8988T (cell line): Measurements from ENCODE around the gene NADSYN1.
A peak's percentile ranks its signal among the peaks of the same experiment; 100 is the strongest.
"Not testable (repeated sequence)": the region's sequence is repeated elsewhere in the genome, so short reads cannot be mapped to it uniquely, and the experiment has no call there.

Experiments used
- DNase-seq: peaks from one replicate; pipeline ENCODE4 v3.0.0; 2011

The NADSYN1 gene

DNA sequence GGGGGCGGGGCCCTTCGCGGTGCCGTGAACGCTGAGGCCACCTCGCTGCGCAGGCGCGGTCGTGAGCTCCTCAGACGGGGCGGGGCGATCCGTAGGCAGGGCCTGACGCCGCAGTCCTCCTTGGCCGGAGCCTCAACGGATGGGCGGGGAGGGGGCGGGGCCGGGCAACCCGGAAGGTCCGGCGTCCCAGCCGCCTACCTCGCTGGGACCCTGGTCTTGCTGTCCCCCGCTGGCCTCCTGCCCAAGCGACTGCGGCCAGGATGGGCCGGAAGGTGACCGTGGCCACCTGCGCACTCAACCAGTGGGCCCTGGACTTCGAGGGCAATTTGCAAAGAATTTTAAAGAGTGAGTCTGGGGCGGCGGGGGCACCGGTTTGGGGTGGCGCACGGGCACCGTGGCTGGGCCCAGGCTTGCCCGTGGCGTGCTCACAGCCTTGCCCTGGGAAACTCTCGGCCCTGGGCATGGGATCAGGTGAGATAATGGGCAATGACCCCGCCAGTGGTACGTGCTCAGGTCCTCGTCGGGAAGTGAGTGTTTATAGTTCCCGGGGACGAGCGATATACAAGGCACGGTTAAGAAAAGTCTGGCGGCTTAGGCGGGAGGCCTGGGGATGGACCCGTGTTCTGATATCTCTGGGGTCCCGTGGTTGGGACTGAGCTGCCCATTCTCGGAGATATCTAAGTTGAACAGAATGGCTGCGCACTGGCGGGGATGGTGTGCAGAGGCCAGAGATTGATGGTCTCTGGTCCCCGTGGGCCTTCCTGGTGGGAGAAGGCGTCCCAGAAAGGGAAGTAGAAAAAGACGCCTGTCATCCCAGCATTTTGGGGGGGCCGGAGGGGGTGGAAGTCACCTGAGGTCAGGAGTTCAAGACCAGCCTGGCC lies at the start of gene NADSYN1:
Gene NADSYN1, plus strand, starts transcription at position 167 of the 881 bp plus-strand sequence. Its CDS starts 94 bp downstream, at position 261.
- peak; percentile 95 for DNase-seq

DNA sequence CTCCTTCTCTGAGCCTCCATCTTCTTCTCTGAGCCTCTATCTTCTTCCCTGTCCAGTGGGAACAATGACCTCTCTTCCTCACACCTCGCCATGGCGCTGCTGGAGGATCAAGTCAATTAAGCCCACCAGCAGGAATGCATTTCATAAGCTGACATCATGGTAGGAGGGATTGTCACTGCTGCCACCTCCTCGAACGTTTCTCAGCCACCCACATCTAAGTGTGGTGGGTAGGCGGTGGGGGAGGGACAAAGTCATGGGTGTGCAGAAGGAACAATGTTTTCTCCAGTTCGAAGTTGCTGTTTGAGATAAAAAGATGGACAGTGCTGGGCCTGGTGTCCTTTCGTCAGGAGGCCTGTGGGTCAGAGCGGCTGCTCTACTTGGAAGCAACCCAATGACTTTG lies 48.8 kb upstream of the NADSYN1 start:
- DNase-seq = no peak

DNA sequence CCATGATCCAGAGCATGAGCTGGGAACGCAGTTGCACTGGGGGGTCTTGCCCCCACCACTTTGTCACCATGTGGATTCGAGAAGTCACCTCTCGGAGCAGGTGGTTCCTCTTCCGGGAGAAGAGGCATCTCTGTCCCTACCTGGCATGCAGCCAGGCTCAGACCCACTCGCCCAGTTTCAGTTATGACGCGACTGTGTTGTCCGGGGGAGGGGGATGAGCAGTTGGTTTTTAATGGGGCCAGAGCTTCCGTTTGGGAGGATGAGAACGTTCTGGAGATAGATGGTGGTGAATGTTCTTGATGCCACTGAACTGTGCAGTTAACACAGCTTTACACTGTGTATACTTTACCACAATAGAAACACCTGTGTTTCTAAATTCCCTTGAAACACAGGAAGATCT lies 46.3 kb upstream of the NADSYN1 start:
- DNase-seq = no peak

DNA sequence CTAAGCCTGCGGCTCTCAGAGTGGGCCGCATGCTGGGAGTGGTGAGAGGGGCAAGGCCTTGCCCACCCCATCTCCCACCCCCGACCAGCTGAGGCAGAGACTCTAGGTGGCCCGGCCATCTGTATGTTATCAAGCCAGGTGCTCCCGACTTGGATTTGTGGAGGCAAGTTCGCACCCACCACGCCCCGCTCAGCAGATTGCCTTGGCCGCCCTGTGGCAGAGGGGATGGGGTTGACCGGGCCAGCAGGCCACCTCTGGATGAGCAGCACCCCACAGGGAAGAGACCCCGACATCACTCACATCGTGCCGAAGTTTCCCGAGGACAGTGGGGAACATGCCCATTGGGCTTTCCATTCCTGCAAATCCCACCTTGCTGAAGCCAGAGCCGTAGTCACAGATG lies 45.6 kb upstream of the NADSYN1 start:
- no peak for DNase-seq

DNA sequence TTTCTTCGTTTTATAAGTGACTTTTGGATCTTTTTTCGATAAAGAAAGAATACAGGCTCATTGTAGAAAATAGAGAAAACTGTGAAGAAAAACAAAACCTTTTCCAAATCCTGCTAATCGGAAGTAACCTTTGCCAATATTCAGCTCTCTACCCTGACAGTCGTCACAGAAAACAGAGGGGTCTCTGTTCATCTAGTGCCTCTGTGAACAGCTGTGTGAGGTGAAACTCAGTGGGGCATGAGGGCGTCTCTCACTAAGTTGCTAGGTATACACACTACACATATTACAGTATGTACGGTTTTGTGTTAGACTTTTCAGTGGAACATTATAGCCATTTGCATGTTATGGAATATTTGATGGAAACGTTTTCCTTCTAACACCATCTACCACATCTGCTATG lies 44.2 kb upstream of the NADSYN1 start:
- no peak for DNase-seq

DNA sequence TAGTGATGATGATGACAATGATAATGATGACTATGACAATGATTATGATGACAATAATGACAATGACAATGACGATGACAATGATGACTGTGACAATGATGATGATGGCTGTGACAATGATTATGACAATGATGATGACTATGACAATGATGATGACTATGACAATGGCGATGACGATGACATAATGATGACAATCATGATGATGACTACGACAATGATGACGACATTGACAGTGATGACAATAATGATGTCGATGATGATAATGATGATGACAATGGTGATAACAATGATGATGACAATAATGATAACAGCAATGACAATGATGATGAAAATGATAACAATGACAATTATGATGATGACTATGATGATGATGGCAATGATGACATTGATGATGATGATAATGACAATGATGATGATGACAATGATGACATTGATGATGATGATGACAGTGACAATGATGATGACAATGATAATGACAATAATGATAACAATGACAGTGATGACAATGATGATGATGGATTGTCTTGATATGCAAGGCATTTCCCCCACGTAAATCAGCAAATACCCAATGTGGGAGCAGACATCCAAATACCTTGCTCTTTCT lies 42.5 kb upstream of the NADSYN1 start:
- no peak for DNase-seq

DNA sequence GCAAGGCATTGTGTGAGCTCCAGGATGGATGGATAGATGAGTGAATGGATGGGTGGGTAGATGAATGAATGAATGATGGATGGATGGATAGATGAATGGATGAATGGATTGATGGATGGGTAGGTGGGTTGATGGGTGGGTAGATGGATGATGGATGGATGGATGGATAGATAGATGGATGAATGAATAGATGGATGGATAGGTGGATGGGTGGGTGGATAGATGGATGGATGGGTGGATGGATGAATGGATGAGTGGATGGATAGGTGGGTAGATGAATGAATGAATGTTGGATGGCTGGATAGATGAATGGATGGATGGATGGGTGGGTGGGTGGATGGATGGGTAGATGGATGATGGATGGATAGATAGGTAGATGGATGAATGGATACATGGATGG lies 38.4 kb upstream of the NADSYN1 start:
- no peak for DNase-seq

DNA sequence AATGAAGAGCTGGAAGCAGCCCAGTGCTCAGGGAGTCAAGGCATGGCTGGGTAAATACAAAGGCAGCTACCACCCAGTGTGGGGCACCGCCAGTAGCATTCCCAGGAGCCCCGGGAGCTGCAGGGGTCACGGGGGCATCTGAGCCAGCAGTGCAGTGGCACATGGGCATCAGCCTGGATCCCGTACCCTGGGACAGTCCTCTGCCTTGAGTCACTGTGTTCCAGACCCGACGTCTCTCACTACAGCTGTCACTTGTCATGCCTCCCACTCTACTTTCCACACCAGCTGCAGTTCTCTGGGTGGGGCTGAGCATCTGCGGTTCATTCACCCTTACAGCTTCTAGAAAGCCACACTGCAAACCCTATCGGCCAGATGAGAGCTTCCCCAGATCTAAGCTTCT lies 34.4 kb upstream of the NADSYN1 start:
- DNase-seq = no peak

DNA sequence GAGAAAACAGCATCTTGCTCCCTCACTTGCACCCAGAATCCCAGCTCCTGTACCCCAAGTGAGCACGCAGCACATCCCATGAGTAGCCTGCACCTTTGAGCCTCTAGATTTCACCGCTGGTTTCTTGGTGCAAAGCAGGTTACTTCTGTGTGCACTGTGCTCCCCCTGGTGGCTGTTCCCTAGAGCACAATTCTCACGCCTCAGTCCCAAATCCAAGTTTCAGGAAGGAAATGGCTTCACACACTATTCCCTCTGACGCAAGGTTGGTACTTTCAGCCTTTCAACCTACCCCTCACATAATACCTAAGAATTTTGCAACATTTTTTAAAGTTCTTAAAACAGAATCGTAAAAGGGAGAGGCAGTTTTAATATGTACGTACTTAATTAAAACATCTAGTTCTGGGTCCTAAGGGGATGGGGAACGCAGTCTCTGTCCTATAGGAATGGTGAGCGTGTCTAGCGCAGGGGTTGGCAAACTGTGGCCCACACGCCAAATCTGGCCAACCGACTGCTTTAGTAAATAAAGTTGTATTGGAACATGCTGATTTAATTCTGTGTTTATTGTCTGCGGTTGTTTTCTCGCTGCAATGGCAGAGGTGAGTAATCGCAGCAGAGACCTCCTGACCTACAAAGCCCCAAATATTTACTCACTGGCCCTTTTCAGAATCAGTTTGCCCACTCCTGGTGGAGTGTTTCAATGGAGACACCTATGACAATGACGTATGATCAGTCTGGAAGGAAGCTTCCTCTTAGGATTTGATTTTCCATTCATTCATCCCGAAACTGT lies 32.4 kb upstream of the NADSYN1 start:
- peak; percentile 65 for DNase-seq

DNA sequence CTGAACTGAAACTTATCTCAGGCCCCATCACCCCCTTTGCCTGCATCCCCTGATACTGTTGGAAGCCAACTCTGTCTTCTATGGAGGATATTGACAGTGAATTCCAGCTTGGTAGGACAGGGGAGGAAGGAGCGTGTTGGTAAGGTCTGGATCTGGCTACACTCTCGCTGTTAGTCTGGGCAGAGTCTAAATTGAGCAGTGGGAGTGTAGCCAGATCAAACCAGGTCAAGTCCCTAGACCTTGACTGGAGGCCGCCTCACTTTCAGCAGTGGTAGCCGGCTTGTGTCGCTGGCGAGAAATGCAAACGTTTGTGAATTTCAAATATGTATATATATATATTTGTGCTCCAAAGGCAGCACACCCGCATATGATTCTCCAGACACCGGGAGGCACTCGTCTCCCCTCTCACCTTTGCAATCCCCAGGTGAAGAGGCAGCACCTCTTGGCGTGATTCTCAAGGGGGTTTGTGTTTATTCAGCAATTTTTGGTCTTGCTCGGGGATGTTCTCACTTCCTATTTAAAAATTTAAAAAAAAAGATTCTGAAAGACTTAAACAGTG lies 31.5 kb upstream of the NADSYN1 start:
- no peak for DNase-seq

DNA sequence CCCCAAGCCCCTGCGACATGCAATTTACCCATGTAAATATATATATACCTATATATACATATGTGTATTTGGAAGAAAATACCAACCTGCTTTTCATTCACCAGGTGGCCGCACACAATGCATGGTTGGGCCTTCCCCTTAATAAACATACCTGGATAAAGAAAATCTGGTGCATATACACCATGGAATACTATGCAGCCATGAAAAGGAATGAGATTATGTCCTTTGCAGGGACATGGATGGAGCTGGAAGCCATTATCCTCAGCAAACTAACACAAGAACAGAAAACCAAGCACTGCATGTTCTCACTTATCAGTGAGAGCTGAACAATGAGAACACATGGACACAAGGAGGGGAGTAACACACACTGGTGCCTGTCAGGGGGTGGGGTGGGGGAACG lies 30.7 kb upstream of the NADSYN1 start:
- not testable (repeated sequence) for DNase-seq

DNA sequence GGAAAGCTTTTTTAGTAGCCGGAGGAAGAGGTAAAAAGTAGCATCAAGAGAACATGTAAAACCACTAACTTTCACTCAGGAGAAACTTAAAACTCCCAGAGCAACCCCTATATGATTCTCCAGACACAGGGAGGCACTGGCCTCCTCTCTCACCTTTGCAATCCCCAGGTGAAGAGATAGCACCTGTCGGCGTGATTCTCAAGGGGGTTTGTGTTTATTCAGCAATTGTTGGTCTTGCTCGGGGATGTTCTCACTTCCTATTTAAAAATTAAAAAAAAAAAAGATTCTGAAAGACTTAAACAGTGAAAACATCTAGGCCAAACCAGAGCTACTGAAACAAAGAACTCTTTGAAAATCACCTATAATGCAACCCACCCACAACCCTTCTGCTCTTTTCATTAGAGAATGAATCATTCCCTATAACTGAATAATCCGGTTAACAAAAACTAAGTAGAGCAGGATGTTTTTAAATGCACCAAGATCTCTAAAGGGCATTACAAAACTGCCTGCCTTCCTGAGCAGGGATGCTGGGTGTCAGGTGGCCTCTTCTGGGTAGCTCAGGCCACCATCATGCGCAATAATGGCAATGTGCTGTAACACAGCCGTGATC lies 29.7 kb upstream of the NADSYN1 start:
- no peak for DNase-seq

DNA sequence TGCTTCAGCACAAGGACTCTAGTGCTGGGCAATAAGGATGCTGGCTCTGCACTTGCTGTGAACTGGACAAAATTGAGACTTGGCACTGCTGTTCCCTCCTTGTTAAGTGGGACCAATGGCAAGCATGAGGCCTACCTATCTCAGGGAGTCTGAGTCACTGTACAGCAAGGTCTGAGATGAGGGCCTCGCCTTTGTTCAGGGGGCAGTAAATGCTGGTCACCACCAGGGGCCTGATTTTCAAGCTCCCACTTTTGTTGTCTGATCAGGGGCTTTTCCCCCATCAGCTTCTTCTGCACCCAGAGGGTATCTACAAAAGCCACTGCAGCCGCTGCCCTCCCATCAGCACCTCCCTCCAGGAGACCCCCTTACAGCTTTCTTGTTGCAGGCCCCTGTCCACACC lies 27.6 kb upstream of the NADSYN1 start:
- DNase-seq = no peak

DNA sequence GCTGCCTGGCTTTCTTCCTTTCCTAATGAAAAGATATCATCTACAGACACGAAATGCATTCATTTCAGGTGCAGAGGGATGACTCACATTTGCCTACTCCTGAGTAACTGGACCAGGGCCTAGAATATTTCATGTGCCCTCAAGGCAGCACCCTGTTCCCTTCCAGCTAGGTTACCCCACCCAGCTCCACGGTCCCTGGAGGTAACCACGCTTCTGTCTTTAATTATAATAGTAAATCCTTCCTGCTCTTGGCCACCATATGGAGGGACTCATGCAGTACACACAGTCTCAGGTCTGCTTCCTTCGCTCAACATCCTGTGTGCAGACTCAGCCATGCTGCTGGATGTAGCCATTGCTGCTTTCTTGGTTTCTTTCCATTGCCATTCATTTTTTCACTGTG lies 27.1 kb upstream of the NADSYN1 start:
- no peak for DNase-seq

DNA sequence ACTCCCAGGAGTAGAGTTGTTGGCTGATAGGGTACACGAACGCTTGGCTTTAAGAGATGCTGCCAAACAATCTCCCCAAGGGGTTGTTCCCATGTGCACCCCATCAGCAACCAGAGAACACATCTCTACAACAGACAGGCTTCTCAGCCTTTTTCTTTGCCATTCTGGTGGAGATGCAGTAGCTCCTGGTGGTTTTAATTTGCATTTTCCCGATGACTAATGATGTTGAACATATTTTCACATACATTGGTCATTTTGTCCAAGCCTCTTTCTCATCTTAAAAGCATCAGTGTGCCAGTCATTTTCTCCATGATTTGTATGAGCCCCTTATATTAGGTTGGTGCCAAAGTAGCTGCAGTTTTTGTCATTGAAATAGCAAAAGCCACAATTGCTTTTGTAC lies 26.6 kb upstream of the NADSYN1 start:
- no peak for DNase-seq

DNA sequence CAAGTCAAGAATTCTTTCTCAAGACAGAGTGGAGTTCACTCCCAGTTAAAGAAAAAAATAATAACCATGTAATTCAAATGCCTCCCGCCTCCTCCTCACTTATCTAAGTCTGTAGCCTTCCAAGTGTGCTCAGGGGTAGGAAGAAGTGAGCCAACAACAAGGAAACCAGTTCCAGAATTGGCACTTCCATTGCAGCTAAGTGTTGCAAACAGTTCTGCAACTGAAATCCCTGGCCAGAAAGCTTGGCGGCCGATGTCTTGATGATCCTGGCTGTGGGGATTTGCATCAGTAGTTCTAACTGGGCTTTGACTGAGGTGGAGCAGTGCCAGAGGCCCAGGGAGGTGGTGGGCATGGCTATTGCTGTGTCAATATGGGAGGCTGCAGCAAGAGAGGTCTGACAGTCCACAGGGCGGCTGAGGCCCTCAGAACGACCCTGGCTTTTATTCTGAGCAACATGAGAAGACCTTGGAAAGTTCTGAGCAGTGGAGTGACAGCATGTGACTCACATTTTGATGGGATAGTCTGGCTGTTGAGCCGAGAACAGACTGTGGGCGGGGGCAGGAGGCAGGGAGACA lies 24.1 kb upstream of the NADSYN1 start:
- no peak for DNase-seq

DNA sequence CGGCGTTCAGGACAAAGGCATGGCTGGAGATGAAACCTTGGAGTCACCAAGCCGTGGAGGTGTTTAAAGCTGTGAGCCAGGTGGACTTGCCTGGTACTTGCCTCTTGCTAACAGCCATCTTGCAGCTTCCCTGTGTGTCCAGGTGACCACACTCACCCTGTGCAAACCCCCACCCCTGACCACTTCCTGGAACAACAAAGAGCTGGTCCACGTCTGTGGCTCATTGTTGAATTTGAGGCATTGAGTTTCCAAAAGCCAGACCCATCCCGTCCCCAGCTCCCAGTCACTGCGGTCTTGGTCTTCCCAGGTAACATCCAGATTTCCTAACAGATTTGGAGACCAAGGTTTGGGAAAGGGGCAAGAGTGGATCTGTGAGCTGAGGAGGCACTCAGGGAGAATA lies 23.3 kb upstream of the NADSYN1 start:
- DNase-seq = no peak

DNA sequence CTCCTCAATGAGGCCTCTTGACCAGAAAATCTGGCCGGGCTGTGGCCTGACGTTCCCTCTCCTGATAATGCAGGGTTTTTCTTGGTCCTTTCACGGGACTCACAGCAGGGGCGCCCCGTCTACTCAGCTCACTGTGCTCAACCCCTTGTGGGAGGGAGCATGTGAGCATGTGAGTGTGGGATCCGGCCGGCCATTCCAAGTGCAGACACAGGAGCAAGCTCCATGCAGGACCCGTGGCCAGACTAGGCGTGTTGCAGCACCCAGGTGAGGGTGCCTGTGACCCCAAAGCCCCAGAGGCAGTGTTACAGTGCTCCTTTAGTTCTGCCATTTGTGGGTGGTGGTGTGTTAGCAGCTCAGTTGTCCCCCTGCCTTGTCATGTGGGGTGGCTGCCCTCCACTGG lies 22.8 kb upstream of the NADSYN1 start:
- DNase-seq = no peak

DNA sequence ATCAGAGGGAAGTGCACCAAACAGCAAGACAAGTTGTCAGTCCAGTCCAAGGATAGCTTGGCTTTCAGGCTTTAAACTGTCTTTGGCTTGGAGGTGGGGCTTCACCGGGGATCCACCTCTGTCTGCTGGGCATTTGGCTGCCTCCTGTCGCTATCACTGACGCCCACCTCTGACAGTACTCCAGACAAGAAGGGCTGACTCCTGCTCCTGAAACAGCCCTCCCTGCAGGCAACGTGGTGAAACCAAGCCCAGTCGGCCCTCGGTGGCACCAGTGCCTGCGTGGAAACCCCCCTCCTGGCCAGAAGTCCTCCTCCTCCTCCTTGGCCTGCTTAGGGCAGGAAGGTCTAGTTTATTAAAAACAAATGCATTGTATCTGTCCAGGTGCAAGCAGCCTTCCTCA lies 21.7 kb upstream of the NADSYN1 start:
- no peak for DNase-seq

DNA sequence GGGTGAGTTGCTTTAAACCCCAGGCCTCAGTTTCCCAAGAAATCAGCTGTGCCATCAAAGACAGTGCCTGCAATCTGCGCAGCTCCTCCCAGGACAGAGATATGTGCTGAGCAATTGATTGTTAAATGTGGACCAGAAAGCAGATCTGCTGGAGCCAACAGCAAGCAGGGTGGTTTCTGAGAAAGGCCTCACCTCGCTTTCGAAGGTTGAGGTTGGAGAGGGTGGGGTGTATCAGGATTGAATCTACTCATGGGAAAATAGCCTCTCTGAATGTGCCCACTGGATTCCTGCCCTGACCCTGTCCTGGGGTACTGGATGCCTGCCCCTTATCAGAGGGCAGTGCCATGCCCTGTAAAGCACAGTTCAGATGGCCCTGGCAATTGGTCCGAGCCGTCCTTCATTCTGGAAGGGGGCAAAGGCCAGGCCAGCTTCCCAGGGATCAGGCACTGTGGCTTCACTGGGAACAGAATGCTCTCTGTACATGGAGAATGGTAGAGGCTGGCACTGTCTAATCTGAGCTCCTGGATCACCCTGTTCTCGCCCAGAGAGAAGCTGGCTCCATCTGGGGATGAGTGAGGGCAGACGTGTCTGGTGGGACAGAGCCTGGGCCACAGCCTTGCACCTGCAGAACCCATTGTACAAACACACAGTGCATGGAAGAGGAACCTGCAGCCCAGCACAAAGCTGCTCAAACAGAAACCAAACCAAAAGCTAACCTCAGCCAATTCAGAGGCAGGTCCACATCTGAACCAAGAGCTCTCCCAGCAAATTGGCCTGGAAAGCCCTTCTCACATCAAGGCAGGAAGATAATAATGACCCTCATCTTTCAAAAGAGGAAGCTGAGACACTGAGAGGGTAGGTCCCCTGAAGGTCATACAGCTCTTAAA lies 20.0 kb upstream of the NADSYN1 start:
- no peak for DNase-seq

DNA sequence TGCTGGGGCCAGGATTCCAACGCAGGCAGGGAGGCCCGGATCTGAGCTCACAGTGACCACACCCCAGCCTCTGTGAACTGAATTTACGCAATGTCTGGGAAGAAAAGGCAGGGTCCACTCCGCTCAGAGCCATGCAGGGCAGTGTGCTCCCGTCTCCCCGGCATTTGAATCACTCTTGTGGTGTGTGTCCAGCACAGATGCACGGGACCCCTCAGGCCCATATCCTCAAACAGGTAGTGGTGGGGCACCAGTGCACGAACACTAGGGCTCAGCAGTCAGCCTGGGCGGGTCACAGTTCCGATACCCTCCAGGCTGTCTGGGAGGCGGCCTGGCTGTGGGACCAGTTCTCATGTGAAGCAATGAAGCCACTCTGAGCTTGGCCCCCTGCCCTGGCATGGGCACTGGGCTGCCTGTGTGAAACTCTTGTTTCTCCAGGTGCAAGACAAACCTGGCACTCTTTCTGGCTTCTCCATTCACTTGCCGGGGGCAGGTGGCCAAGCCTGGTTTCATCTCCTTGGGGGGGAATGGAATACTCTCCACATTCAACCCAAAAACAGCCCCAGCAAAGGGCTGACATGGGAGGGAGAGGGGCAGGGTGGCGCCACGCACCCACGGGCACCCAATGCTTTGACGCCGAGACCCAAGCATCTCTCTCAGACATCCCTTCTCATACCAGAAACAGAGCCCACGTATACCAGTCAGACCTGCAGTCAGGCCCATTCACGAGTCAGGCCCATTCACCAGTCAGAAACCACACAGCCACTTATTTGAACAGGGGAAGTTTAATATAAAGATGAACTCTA lies 19.2 kb upstream of the NADSYN1 start:
- DNase-seq = no peak
